ENCODE measurements around the gene PTPN12.

DNA sequence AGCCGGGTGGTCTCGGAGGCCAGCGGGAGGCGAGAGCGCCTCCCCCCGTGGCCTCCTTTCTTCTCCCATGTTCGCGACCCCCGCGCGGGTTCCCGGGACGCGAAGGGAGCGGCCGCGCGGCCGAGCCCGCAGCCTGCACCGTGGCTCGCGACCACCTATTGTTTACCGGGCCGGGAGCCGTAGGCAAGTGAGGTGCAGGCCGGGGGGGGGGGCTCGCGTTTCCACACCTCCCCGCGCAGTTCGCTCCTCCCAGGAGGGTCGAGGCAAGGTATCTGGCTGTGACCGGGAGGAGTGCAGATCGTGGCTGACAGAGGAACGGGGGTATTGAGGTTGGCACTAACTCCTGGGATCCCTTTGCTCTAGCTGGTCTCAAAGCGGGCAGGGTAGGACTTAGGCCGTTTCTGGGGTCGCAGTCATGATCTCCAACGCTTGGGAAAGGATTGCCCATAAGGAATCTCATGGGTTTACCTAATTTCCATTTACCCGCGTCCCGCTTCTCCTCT is 734 bp downstream of the PTPN12 start:
- TF ChIP-seq POLR2AphosphoS5 (IDR thresholded peaks at IDR 0.05), result peak in 1 of 4 donors; percentile 17
- TF ChIP-seq, protein P1, sequence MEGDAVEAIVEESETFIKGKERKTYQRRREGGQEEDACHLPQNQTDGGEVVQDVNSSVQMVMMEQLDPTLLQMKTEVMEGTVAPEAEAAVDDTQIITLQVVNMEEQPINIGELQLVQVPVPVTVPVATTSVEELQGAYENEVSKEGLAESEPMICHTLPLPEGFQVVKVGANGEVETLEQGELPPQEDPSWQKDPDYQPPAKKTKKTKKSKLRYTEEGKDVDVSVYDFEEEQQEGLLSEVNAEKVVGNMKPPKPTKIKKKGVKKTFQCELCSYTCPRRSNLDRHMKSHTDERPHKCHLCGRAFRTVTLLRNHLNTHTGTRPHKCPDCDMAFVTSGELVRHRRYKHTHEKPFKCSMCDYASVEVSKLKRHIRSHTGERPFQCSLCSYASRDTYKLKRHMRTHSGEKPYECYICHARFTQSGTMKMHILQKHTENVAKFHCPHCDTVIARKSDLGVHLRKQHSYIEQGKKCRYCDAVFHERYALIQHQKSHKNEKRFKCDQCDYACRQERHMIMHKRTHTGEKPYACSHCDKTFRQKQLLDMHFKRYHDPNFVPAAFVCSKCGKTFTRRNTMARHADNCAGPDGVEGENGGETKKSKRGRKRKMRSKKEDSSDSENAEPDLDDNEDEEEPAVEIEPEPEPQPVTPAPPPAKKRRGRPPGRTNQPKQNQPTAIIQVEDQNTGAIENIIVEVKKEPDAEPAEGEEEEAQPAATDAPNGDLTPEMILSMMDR (IDR thresholded peaks at IDR 0.05), result no peak

Measured in sigmoid colon (tissue), 4 donors.